ENCODE data around the gene CZIB. TPM values are rescaled to one million over a fixed set of nuclear protein-coding genes. Genes with fewer than 3 reads are reported as not detected.

The CZIB gene
- 51.4 and 67.3 TPM in 2 replicates for total RNA-seq (2014; rRNA removed; shearing (Covaris generic))
- 44.6 and 46.7 TPM in 2 replicates for total RNA-seq (2022)
- percentile 69 among the genes with signal in this experiment for Bru-seq, nascent RNA
- BruChase-seq, experiment 1, labeled RNA remaining after a 6-hour chase = percentile 70 among the genes with signal in this experiment
- percentile 76 among the genes with signal in this experiment for BruChase-seq, experiment 2, labeled RNA remaining after a 2-hour chase
- long read RNA-seq, transcript C1orf123-201 (8 exons, 1,085 nt) = major isoform, 27 of 44 reads
- long read RNA-seq, partial matches to known transcripts = 4 of 44 reads
- long read RNA-seq, other reads (novel, unspliced or antisense) = 5 of 44 reads

DNA sequence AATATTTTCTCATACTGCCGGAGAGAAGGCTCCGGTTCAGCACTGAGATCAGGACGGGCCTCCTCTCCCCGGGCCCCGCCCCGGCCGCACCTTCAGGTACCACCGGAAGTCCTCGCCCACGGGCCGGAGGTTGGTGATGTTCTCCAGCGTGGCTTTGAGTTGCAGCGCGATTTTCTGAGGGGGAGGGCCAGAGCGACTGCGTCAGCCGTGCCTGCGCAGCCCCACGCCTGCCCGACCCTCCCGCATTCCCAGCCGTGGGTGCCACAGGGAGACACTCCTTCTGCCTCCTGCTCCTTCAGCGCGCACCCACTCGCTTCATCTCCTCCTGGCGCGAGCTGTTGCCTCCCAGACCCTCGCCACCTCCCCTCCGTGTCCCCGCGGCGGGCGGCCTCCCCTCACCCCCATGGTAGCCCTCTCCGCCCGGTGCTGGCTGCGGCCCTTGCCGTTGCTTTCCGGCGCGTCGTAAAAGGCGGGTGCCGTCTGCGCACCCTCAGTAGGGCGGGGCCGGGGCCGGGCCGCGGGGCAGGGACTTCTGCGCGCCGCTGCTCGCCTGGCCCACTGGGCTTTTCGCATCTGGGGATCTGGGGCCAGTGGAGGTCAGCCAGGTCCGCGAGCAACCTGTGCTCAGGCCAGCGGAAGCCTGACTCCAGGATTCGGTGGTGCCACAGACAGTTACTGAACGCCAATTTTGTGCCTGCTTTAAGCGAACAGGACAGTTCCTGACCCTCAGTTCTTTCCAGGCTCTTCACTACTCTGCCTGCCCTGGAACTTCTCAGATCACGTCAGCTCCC lies at the start of gene CZIB:
Gene CZIB, minus strand, starts transcription at position 464 of the 791 bp plus-strand sequence. Its CDS starts 59 bp downstream, at position 405.
- intact Hi-C loops (cut with micrococcal nuclease; ENCODE audit: unreplicated experiment) = loop anchor here (1.0 kb wide), 1 partner anchor 106 kb away; no protein-coding TSS in a partner anchor
- Histone ChIP-seq H3K79me2 (ENCODE audit: insufficient read depth, low read depth, low read length) (peaks cover 8% of the 10 kb centered on the region; the same call in 1 of the 2 replicates), H4K20me1 (ENCODE audit: insufficient read depth, low read length) (no peaks in the 10 kb centered on the region), H3K4me2 (ENCODE audit: low read length) (peak within 1 kb of the TSS; percentile 91), H3K9me3 (ENCODE audit: low read length) (no peaks in the 10 kb centered on the region), H3K36me3 (ENCODE audit: insufficient read depth, low read length) (peaks cover 27% of the 10 kb centered on the region; the same call in 1 of the 2 replicates), H3K4me1 (ENCODE audit: insufficient read depth, low read length, poor library complexity, severe bottlenecking) (peaks cover 13% of the 10 kb centered on the region), H3K27ac (ENCODE audit: low read depth, low read length, poor library complexity, severe bottlenecking) (peak within 1 kb of the TSS; percentile 67), H3K4me3 (ENCODE audit: low read depth, low read length, poor library complexity, severe bottlenecking) (peak within 1 kb of the TSS; percentile 80), H2AFZ (ENCODE audit: low read length) (peak within 1 kb of the TSS; percentile 50; the same call in 1 of the 2 replicates), H3K9me2 (ENCODE audit: insufficient read depth, low read length) (no peaks in the 10 kb centered on the region)
- DNase-seq (ENCODE audit: low spot score) = peak; percentile 94
- no TSS peak for BruUV-seq (replicated peaks)
- POLR2A ChIA-PET = interaction anchor here (0.8 to 1.1 kb wide), 4 partner anchors 12 to 29 kb away, joined by 3 to 4 read pairs (median 4); no protein-coding TSS in a partner anchor
- CTCF ChIA-PET (ENCODE audit: unreplicated experiment) = no interaction called here
- TF ChIP-seq, protein P1, sequence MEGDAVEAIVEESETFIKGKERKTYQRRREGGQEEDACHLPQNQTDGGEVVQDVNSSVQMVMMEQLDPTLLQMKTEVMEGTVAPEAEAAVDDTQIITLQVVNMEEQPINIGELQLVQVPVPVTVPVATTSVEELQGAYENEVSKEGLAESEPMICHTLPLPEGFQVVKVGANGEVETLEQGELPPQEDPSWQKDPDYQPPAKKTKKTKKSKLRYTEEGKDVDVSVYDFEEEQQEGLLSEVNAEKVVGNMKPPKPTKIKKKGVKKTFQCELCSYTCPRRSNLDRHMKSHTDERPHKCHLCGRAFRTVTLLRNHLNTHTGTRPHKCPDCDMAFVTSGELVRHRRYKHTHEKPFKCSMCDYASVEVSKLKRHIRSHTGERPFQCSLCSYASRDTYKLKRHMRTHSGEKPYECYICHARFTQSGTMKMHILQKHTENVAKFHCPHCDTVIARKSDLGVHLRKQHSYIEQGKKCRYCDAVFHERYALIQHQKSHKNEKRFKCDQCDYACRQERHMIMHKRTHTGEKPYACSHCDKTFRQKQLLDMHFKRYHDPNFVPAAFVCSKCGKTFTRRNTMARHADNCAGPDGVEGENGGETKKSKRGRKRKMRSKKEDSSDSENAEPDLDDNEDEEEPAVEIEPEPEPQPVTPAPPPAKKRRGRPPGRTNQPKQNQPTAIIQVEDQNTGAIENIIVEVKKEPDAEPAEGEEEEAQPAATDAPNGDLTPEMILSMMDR (conservative IDR thresholded peaks at IDR 0.05; ENCODE audit: low read length) = no peak
- no peak for TF ChIP-seq EZH2phosphoT487 (IDR thresholded peaks at IDR 0.05; ENCODE audit: borderline replicate concordance, low read depth, low read length)

DNA sequence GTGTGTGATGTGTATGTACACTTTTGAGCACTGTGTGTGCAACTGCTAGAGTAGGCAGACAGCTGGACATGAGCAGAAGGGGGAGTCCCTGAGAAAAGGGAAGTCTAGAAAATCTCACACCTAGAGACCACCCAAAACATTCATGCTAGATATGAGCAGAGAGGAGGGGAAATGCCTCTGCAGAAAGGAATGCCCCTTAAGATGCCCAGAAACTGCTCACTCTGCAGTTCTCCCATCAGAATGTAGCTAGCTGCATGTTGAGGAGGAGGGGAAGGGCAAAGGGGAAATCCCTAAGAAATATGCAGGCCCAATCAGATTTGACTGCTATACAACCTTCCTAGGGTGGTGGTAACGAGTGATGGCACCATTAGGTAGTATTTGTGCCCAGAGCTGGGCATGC lies 49.7 kb upstream of the CZIB start:
- Histone ChIP-seq H3K9me2 (ENCODE audit: insufficient read depth, low read length) (no peaks in the 10 kb centered on the region), H4K20me1 (ENCODE audit: insufficient read depth, low read length) (no peaks in the 10 kb centered on the region), H3K27ac (ENCODE audit: low read depth, low read length, poor library complexity, severe bottlenecking) (no peak overlapping the region), H3K4me2 (ENCODE audit: low read length) (no peak overlapping the region), H3K4me3 (ENCODE audit: low read depth, low read length, poor library complexity, severe bottlenecking) (no peak overlapping the region), H2AFZ (ENCODE audit: low read length) (no peak overlapping the region), H3K79me2 (ENCODE audit: insufficient read depth, low read depth, low read length) (no peaks in the 10 kb centered on the region), H3K4me1 (ENCODE audit: insufficient read depth, low read length, poor library complexity, severe bottlenecking) (no peaks in the 10 kb centered on the region), H3K36me3 (ENCODE audit: insufficient read depth, low read length) (peaks cover 96% of the 10 kb centered on the region), H3K9me3 (ENCODE audit: low read length) (no peaks in the 10 kb centered on the region)
- CTCF ChIA-PET (ENCODE audit: unreplicated experiment) = no interaction called here
- intact Hi-C loops (cut with micrococcal nuclease; ENCODE audit: unreplicated experiment) = no loop called here
- TF ChIP-seq, protein P1 (conservative IDR thresholded peaks at IDR 0.05; ENCODE audit: low read length) = no peak
- TF ChIP-seq EZH2phosphoT487 (IDR thresholded peaks at IDR 0.05; ENCODE audit: borderline replicate concordance, low read depth, low read length) = no peak
- POLR2A ChIA-PET = no interaction called here
- BruUV-seq (replicated peaks) = no TSS peak
- DNase-seq (ENCODE audit: low spot score) = no peak
